Measurements from ENCODE around the gene USP48.

The USP48 gene

GRCh38 chr1:21782868-21783678 is at the start of gene USP48:
Gene USP48, minus strand, starts transcription at chr1:21783149. Its CDS starts 192 bp downstream, at chr1:21782957.
- TF ChIP-seq NFIC (IDR thresholded peaks at IDR 0.05) (no peak; the same call in 1 of the 2 replicates), TAF1 (IDR thresholded peaks at IDR 0.05; ENCODE audit: low read depth) (peak; percentile 79), CREB1 (IDR thresholded peaks at IDR 0.05; ENCODE audit: low read depth) (peak; percentile 74), EP300 (IDR thresholded peaks at IDR 0.05; ENCODE audit: borderline replicate concordance) (peak; percentile 41; the same call in 1 of the 2 replicates), YY1 (IDR thresholded peaks at IDR 0.05; ENCODE audit: low read depth) (no peak; the same call in none of the 2 replicates)
- TF ChIP-seq, protein P1, sequence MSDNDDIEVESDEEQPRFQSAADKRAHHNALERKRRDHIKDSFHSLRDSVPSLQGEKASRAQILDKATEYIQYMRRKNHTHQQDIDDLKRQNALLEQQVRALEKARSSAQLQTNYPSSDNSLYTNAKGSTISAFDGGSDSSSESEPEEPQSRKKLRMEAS (IDR thresholded peaks at IDR 0.05) = peak; percentile 67; the same call in 1 of the 2 replicates
- TF ChIP-seq, protein P2, sequence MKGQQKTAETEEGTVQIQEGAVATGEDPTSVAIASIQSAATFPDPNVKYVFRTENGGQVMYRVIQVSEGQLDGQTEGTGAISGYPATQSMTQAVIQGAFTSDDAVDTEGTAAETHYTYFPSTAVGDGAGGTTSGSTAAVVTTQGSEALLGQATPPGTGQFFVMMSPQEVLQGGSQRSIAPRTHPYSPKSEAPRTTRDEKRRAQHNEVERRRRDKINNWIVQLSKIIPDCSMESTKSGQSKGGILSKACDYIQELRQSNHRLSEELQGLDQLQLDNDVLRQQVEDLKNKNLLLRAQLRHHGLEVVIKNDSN (IDR thresholded peaks at IDR 0.05) = peak; percentile 69

DNA sequence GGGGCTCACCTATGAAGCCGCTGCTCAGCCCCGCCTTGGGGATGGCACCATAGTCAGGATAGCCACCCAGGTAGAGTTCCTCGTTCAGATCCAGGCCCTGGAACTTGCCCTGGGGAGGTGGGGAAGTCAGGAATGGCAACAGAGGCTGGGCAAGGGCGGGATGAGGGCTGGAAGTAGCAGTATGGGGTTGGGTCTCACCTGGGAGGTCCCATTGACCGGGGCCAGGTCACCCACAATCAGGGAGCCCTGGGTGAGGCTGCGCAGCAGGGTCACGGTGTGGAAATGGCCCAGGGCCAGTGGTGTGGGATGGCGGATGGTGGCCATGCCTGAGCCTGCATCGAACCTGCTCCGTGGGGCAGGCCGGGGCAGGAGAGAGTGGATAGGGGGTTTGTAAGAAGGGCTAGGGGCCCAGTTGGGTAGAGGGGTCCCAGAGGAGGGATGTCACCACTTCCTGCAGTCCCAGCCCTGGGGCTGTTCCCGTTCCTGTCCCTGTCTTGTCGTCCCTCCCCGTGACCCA is 48.6 kb upstream of the USP48 start:
- TF ChIP-seq YY1 (IDR thresholded peaks at IDR 0.05; ENCODE audit: low read depth) (no peak), RAD21 (IDR thresholded peaks at IDR 0.05; ENCODE audit: low read depth) (no peak), EP300 (IDR thresholded peaks at IDR 0.05; ENCODE audit: borderline replicate concordance) (no peak), TCF12 (IDR thresholded peaks at IDR 0.05; ENCODE audit: low read depth) (no peak), CREB1 (IDR thresholded peaks at IDR 0.05; ENCODE audit: low read depth) (no peak), CEBPB (IDR thresholded peaks at IDR 0.05) (no peak), TEAD4 (IDR thresholded peaks at IDR 0.05) (no peak)
- TF ChIP-seq, protein P3, sequence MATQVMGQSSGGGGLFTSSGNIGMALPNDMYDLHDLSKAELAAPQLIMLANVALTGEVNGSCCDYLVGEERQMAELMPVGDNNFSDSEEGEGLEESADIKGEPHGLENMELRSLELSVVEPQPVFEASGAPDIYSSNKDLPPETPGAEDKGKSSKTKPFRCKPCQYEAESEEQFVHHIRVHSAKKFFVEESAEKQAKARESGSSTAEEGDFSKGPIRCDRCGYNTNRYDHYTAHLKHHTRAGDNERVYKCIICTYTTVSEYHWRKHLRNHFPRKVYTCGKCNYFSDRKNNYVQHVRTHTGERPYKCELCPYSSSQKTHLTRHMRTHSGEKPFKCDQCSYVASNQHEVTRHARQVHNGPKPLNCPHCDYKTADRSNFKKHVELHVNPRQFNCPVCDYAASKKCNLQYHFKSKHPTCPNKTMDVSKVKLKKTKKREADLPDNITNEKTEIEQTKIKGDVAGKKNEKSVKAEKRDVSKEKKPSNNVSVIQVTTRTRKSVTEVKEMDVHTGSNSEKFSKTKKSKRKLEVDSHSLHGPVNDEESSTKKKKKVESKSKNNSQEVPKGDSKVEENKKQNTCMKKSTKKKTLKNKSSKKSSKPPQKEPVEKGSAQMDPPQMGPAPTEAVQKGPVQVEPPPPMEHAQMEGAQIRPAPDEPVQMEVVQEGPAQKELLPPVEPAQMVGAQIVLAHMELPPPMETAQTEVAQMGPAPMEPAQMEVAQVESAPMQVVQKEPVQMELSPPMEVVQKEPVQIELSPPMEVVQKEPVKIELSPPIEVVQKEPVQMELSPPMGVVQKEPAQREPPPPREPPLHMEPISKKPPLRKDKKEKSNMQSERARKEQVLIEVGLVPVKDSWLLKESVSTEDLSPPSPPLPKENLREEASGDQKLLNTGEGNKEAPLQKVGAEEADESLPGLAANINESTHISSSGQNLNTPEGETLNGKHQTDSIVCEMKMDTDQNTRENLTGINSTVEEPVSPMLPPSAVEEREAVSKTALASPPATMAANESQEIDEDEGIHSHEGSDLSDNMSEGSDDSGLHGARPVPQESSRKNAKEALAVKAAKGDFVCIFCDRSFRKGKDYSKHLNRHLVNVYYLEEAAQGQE (IDR thresholded peaks at IDR 0.05; ENCODE audit: low read depth) = no peak
- TF ChIP-seq, protein P1 (IDR thresholded peaks at IDR 0.05) = no peak

DNA sequence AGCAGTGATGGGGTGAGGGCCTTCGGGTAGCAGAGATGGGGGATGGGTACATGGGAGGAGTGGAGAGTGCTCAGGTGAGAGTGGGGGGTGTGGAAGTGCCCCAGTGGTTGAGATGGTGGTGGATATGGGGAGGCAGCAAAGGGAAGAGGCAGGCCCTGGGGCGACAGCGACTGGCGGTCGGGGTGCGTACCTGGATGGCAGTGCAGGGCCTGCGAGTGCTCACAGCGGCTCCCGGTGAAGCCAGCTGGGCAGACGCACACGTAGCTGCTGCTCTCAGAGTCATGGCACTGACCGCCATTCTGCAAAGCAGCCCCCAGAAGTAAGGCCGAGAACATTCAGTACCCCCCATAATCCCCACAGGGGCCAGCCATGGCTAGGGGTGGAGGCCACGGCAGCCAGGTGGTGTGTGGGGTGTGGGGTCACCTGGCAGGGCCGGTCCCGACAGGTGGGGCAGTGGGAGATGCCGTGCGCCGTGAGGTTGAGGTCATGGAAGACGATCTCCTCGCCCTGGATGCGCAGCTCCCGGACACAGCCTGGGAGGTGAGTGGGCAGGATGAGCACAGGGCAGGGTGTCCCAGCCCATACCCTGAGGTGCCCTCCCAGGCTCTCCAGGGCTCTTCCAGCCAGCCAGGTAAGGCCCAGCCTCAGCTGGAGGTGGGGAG is 48.0 kb upstream of the USP48 start:
- TF ChIP-seq, protein P3 (IDR thresholded peaks at IDR 0.05; ENCODE audit: low read depth) = no peak
- TF ChIP-seq FOXM1 (IDR thresholded peaks at IDR 0.05; ENCODE audit: borderline replicate concordance, low read depth) = no peak
- no peak for TF ChIP-seq TAF1 (IDR thresholded peaks at IDR 0.05; ENCODE audit: low read depth)
- TF ChIP-seq, protein P1 (IDR thresholded peaks at IDR 0.05) = no peak
- no peak for TF ChIP-seq ZBTB7A (IDR thresholded peaks at IDR 0.05; ENCODE audit: low read depth)
- no peak for TF ChIP-seq CEBPB (IDR thresholded peaks at IDR 0.05)
- TF ChIP-seq TCF12 (IDR thresholded peaks at IDR 0.05; ENCODE audit: low read depth) = no peak
- no peak for TF ChIP-seq EP300 (IDR thresholded peaks at IDR 0.05; ENCODE audit: borderline replicate concordance)
- no peak for TF ChIP-seq NFIC (IDR thresholded peaks at IDR 0.05)
- no peak for TF ChIP-seq TEAD4 (IDR thresholded peaks at IDR 0.05)
- TF ChIP-seq, protein P2 (IDR thresholded peaks at IDR 0.05) = no peak
- TF ChIP-seq CREB1 (IDR thresholded peaks at IDR 0.05; ENCODE audit: low read depth) = no peak
- no peak for TF ChIP-seq EGR1 (IDR thresholded peaks at IDR 0.05)
- TF ChIP-seq RAD21 (IDR thresholded peaks at IDR 0.05; ENCODE audit: low read depth) = no peak
- TF ChIP-seq YY1 (IDR thresholded peaks at IDR 0.05; ENCODE audit: low read depth) = no peak

DNA sequence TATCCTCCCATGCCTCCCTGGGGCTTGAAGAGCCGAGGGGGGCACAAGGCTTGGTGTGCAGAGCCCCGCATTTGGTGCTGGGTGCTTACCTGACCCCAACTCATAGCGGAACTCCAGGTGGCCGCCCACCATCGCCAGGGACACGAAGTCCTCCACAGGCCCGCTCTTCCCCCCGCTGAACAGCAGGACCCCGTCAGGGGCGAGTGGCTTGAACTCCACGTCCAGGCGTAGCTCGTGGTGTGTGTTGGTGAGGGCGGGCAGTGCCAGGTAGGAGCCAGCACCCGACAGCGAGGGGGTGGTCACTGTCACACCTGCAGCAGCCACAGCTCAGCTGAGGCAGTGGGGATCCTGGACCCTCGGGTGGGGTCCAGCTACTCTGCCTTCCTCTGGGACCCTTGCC is 46.3 kb upstream of the USP48 start:
- no peak for TF ChIP-seq TCF12 (IDR thresholded peaks at IDR 0.05; ENCODE audit: low read depth)
- TF ChIP-seq EGR1 (IDR thresholded peaks at IDR 0.05) = no peak
- TF ChIP-seq, protein P3 (IDR thresholded peaks at IDR 0.05; ENCODE audit: low read depth) = no peak
- TF ChIP-seq YY1 (IDR thresholded peaks at IDR 0.05; ENCODE audit: low read depth) = no peak
- no peak for TF ChIP-seq TAF1 (IDR thresholded peaks at IDR 0.05; ENCODE audit: low read depth)
- TF ChIP-seq CREB1 (IDR thresholded peaks at IDR 0.05; ENCODE audit: low read depth) = no peak
- TF ChIP-seq CEBPB (IDR thresholded peaks at IDR 0.05) = no peak
- no peak for TF ChIP-seq ZBTB7A (IDR thresholded peaks at IDR 0.05; ENCODE audit: low read depth)
- no peak for TF ChIP-seq TEAD4 (IDR thresholded peaks at IDR 0.05)
- TF ChIP-seq NFIC (IDR thresholded peaks at IDR 0.05) = no peak
- TF ChIP-seq, protein P1 (IDR thresholded peaks at IDR 0.05) = no peak
- TF ChIP-seq FOXM1 (IDR thresholded peaks at IDR 0.05; ENCODE audit: borderline replicate concordance, low read depth) = no peak

Measured in Ishikawa (cell line).